Astrocyte (in vitro differentiated cells and primary cell): ENCODE measurements around the gene TULP4. TPM values are rescaled to one million over a fixed set of nuclear protein-coding genes. Genes with fewer than 3 reads are reported as not detected.
"Not testable (repeated sequence)": the region's sequence is repeated elsewhere in the genome, so short reads cannot be mapped to it uniquely, and the experiment has no call there.

Experiments
- DNase-seq: peaks from one replicate; pipeline ENCODE4 v3.0.0-alpha.2; 2010; ENCODE audit warnings: low read depth
- FAIRE-seq: peaks from 2 replicates; lab custom pipeline; 2011; peaks lifted over from hg19 to GRCh38; lab: Jason Lieb, UNC
- H2AFZ ChIP-seq: 2 replicates; pipeline ENCODE4 v1.6.0; 2012; ENCODE audit warnings: low read depth, low read length, inconsistent platforms
- H3K27ac ChIP-seq: 2 replicates; pipeline ENCODE4 v1.5.1; 2011; ENCODE audit warnings: low read depth, low read length, inconsistent platforms
- H3K27me3 ChIP-seq: 2 replicates; pipeline ENCODE4 v1.6.0; 2011; ENCODE audit warnings: low read length, inconsistent platforms; ENCODE audit not compliant: insufficient read depth
- H3K36me3 ChIP-seq: 2 replicates; pipeline ENCODE4 v1.5.1; 2011; ENCODE audit warnings: low read length, inconsistent platforms; ENCODE audit not compliant: insufficient read depth
- H3K4me1 ChIP-seq: 2 replicates; pipeline ENCODE4 v1.5.1; 2011; ENCODE audit warnings: low read length, inconsistent platforms; ENCODE audit not compliant: insufficient read depth
- H3K4me2 ChIP-seq: 2 replicates; pipeline ENCODE4 v1.6.0; 2012; ENCODE audit warnings: low read length, inconsistent platforms
- H3K4me3 ChIP-seq: 2 replicates; pipeline ENCODE4 v1.5.1; 2011; ENCODE audit warnings: low read depth, mild to moderate bottlenecking, low read length, inconsistent platforms; ENCODE audit not compliant: insufficient read depth
- H3K79me2 ChIP-seq: 2 replicates; pipeline ENCODE4 v1.6.0; 2012; ENCODE audit warnings: mild to moderate bottlenecking, low read length, inconsistent platforms; ENCODE audit not compliant: insufficient read depth
- H3K9ac ChIP-seq: 2 replicates; pipeline ENCODE4 v1.6.0; 2012; ENCODE audit warnings: mild to moderate bottlenecking, low read length, inconsistent platforms
- H3K9me3 ChIP-seq: 2 replicates; pipeline ENCODE4 v1.5.1; 2012; ENCODE audit warnings: low read depth, mild to moderate bottlenecking, low read length, inconsistent platforms; ENCODE audit not compliant: insufficient read depth
- H4K20me1 ChIP-seq: 2 replicates; pipeline ENCODE4 v1.6.0; 2012; ENCODE audit warnings: low read length, inconsistent platforms; ENCODE audit not compliant: insufficient read depth
- H3K27ac Mint-ChIP-seq: one replicate; pipeline ENCODE4 v1.8.0; 2021; ENCODE audit warnings: mild to moderate bottlenecking, mixed read lengths; ENCODE audit not compliant: unreplicated experiment
- H3K27me3 Mint-ChIP-seq: one replicate; pipeline ENCODE4 v1.8.0; 2021; ENCODE audit warnings: low read depth, mixed read lengths; ENCODE audit not compliant: unreplicated experiment
- H3K36me3 Mint-ChIP-seq: one replicate; pipeline ENCODE4 v1.8.0; 2021; ENCODE audit warnings: low read depth, mixed read lengths; ENCODE audit not compliant: unreplicated experiment
- H3K4me1 Mint-ChIP-seq: one replicate; pipeline ENCODE4 v1.8.0; 2021; ENCODE audit warnings: low read depth, mixed read lengths; ENCODE audit not compliant: unreplicated experiment
- H3K4me3 Mint-ChIP-seq: one replicate; pipeline ENCODE4 v1.8.0; 2021; ENCODE audit warnings: mild to moderate bottlenecking, moderate library complexity, mixed read lengths; ENCODE audit not compliant: unreplicated experiment
- H3K9me3 Mint-ChIP-seq: one replicate; pipeline ENCODE4 v1.8.0; 2021; ENCODE audit warnings: mild to moderate bottlenecking, mixed read lengths; ENCODE audit not compliant: unreplicated experiment
- EZH2 ChIP-seq: IDR thresholded peaks from 2 replicates; pipeline ENCODE4 v1.6.1; 2012; ENCODE audit warnings: mild to moderate bottlenecking, low read length, inconsistent platforms; ENCODE audit not compliant: insufficient read depth
- total RNA-seq: library from RNA; stranded (reverse); gene quantifications from 2 replicates; pipeline ENCODE4 v1.2.1, GENCODE V29; 2021
- TF ChIP-seq, protein P1 (sequence below): IDR thresholded peaks from 2 replicates; pipeline ENCODE4 v1.5.1; 2011; ENCODE audit warnings: low read depth, mild to moderate bottlenecking, inconsistent platforms, low read length, moderate library complexity; ENCODE audit not compliant: insufficient read depth

Gene TULP4
- total RNA-seq, 1 donor from 2014 or later: 91.2 TPM

- H3K27me3 Mint-ChIP-seq: no peaks in the 10 kb centered on the region
- no peak overlapping the region for H3K4me3 Mint-ChIP-seq
These were observed 32.3 kb downstream of the TULP4 start for GRCh38 chr6:158344534-158344933.

DNA sequence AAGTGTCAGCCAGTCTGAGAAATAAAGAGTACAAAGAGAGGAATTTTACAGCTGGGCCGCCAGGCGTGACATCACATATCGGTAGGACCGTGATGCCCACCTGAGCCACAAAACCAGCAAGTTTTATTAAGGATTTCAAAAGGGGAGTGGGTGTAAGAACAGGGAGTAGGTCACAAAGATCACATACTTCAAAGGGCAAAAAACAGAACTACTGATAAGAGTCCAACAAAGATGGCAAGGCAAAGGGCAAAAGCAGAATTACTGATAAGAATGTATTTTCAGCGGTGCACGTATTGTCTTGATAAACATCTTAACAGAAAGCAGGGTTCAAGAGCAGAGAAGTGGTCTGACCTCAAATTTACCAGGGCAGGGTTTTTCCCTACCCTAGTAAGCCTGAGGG is 33.2 kb downstream of the TULP4 start:
- not testable (repeated sequence) for H3K4me2 ChIP-seq, H3K27ac Mint-ChIP-seq, H3K4me1 Mint-ChIP-seq, FAIRE-seq, H3K27ac ChIP-seq, H3K4me3 ChIP-seq, H3K9me3 ChIP-seq, H3K4me3 Mint-ChIP-seq, H3K27me3 Mint-ChIP-seq, H3K27me3 ChIP-seq, DNase-seq, H3K9ac ChIP-seq, H3K36me3 ChIP-seq, H2AFZ ChIP-seq, H3K4me1 ChIP-seq
- Mint-ChIP-seq H3K36me3 (peaks cover 19% of the 10 kb centered on the region), H3K9me3 (peaks cover 16% of the 10 kb centered on the region)
- Histone ChIP-seq H4K20me1 (peaks cover 21% of the 10 kb centered on the region), H3K79me2 (peaks cover 17% of the 10 kb centered on the region)

More at GRCh38 chr6:158344534-158344933, 32.3 kb downstream of the TULP4 start:
- FAIRE-seq (no peak), DNase-seq (no peak)
- H3K4me2 ChIP-seq: no peak overlapping the region
- peaks cover 17% of the 10 kb centered on the region for H3K79me2 ChIP-seq
- Mint-ChIP-seq H3K27ac (peak overlapping the region; percentile 6), H3K9me3 (peaks cover 18% of the 10 kb centered on the region), H3K36me3 (peaks cover 26% of the 10 kb centered on the region), H3K4me1 (peaks cover 5% of the 10 kb centered on the region)
- H3K4me1 ChIP-seq: no peaks in the 10 kb centered on the region
- H3K36me3 ChIP-seq: no peaks in the 10 kb centered on the region
- no peak overlapping the region for H2AFZ ChIP-seq
- H4K20me1 ChIP-seq: peaks cover 21% of the 10 kb centered on the region
- TF ChIP-seq, protein P1, sequence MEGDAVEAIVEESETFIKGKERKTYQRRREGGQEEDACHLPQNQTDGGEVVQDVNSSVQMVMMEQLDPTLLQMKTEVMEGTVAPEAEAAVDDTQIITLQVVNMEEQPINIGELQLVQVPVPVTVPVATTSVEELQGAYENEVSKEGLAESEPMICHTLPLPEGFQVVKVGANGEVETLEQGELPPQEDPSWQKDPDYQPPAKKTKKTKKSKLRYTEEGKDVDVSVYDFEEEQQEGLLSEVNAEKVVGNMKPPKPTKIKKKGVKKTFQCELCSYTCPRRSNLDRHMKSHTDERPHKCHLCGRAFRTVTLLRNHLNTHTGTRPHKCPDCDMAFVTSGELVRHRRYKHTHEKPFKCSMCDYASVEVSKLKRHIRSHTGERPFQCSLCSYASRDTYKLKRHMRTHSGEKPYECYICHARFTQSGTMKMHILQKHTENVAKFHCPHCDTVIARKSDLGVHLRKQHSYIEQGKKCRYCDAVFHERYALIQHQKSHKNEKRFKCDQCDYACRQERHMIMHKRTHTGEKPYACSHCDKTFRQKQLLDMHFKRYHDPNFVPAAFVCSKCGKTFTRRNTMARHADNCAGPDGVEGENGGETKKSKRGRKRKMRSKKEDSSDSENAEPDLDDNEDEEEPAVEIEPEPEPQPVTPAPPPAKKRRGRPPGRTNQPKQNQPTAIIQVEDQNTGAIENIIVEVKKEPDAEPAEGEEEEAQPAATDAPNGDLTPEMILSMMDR: no peak
- no peak for TF ChIP-seq EZH2
- no peak overlapping the region for H3K27ac ChIP-seq
- no peaks in the 10 kb centered on the region for H3K9me3 ChIP-seq
- H3K9ac ChIP-seq: no peak overlapping the region
- no peaks in the 10 kb centered on the region for H3K27me3 ChIP-seq
- no peak overlapping the region for H3K4me3 ChIP-seq

GRCh38 chr6:158347335-158347734 is 35.1 kb downstream of the TULP4 start:
- Histone ChIP-seq H3K79me2 (peaks cover 12% of the 10 kb centered on the region), H4K20me1 (peaks cover 11% of the 10 kb centered on the region), H3K9ac (no peak overlapping the region), H3K36me3 (no peaks in the 10 kb centered on the region), H3K27ac (no peak overlapping the region), H3K4me1 (no peaks in the 10 kb centered on the region), H3K9me3 (no peaks in the 10 kb centered on the region), H3K4me2 (no peak overlapping the region), H3K27me3 (no peaks in the 10 kb centered on the region), H2AFZ (no peak overlapping the region), H3K4me3 (no peak overlapping the region)
- TF ChIP-seq, protein P1: no peak
- no peak for TF ChIP-seq EZH2
- H3K9me3 Mint-ChIP-seq: peaks cover 19% of the 10 kb centered on the region
- peak overlapping the region; percentile 10 for H3K27ac Mint-ChIP-seq
- H3K27me3 Mint-ChIP-seq: no peaks in the 10 kb centered on the region
- DNase-seq (no peak), FAIRE-seq (no peak)
- H3K4me3 Mint-ChIP-seq: no peak overlapping the region
- H3K36me3 Mint-ChIP-seq: peaks cover 18% of the 10 kb centered on the region
- H3K4me1 Mint-ChIP-seq: peaks cover 5% of the 10 kb centered on the region

DNA sequence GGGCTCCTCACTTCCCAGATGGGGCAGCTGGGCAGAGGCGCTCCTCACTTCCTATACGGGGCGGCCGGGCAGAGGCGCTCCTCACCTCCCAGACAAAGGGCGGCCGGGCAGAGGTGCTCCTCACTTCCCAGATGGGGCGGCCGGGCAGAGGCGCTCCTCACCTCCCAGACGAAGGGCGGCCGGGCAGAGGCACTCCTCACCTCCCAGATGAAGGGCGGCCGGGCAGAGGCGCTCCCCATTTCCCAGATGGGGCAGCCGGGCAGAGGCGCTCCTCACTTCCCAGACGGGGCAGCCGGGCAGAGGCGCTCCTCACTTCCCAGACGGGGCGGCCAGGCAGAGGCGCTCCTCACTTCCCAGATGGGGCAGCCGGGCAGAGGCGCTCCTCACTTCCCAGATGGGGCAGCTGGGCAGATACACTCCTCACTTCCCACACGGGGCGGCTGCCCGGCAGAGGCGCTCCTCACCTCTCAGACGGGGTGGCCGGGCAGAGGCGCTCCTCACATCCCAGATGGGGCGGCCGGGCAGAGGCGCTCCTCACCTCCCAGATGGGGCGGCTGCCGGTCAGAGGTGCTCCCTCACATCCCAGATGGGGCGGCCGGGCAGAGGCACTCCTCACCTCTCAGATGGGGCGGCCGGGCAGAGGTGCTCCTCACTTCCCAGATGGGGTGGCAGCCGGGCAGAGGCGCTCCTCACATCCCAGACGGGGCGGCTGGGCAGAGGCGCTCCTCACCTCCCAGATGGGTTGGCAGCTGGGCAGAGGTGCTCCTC is 36.7 kb downstream of the TULP4 start:
- not testable (repeated sequence) for H3K4me3 Mint-ChIP-seq, H3K9me3 ChIP-seq, H3K4me1 Mint-ChIP-seq, H3K9ac ChIP-seq, H3K27ac Mint-ChIP-seq, DNase-seq, FAIRE-seq, H2AFZ ChIP-seq, H3K27ac ChIP-seq, H3K79me2 ChIP-seq, H3K4me1 ChIP-seq, H3K36me3 ChIP-seq, H3K4me3 ChIP-seq, H3K27me3 Mint-ChIP-seq, H4K20me1 ChIP-seq, H3K27me3 ChIP-seq, H3K4me2 ChIP-seq
- Mint-ChIP-seq H3K36me3 (peaks cover 18% of the 10 kb centered on the region), H3K9me3 (peaks cover 19% of the 10 kb centered on the region)
